DND-41 (cell line): ENCODE data around the gene TTN.
"Not testable (repeated sequence)": the region's sequence is repeated elsewhere in the genome, so short reads cannot be mapped to it uniquely, and the experiment has no call there.

Experiments
- ATAC-seq: fragments of 200-7000 bp; cut with Tn5 transposase; 3 replicates; pipeline ENCODE4 v1.9.1; 2021; ENCODE audit warnings: low read depth; ENCODE audit not compliant: insufficient read depth
- DNase-seq: peaks from one replicate; pipeline ENCODE4 v3.0.0-alpha.2; 2020
- H2AFZ ChIP-seq: 2 replicates; pipeline ENCODE4 v1.6.0; 2012; ENCODE audit warnings: low read depth, low read length
- H3K27ac ChIP-seq: 2 replicates; pipeline ENCODE4 v1.5.1; 2012; ENCODE audit warnings: low read length, inconsistent platforms
- H3K27me3 ChIP-seq: fragments of 200-600 bp; sonication (generic); 2 replicates; pipeline ENCODE4 v1.6.0; 2012; ENCODE audit warnings: low read length, mild to moderate bottlenecking, inconsistent platforms; ENCODE audit not compliant: insufficient read depth, poor library complexity
- H3K36me3 ChIP-seq: 2 replicates; pipeline ENCODE4 v1.5.1; 2012; ENCODE audit warnings: low read length, inconsistent platforms; ENCODE audit not compliant: insufficient read depth
- H3K4me1 ChIP-seq: 2 replicates; pipeline ENCODE4 v1.5.1; 2012; ENCODE audit warnings: mild to moderate bottlenecking, low read length; ENCODE audit not compliant: insufficient read depth
- H3K4me2 ChIP-seq: 2 replicates; pipeline ENCODE4 v1.6.0; 2012; ENCODE audit warnings: mild to moderate bottlenecking, moderate library complexity, low read length, inconsistent platforms; ENCODE audit not compliant: insufficient read depth
- H3K4me3 ChIP-seq, 2 experiments: fragments of 200-600 bp in 1 of 2; shearing (Covaris generic) in 1 of 2; 2 replicates each; pipeline ENCODE4 v1.5.1; 2012 to 2016; ENCODE audit warnings: inconsistent platforms in 2 of 2, low read length in 2 of 2, mild to moderate bottlenecking in 2 of 2, low read depth in 1 of 2, moderate library complexity in 1 of 2
- H3K79me2 ChIP-seq: 2 replicates; pipeline ENCODE4 v1.6.0; 2012; ENCODE audit warnings: low read length, inconsistent platforms; ENCODE audit not compliant: insufficient read depth
- H3K9ac ChIP-seq: 2 replicates; pipeline ENCODE4 v1.6.0; 2012; ENCODE audit warnings: low read depth, mild to moderate bottlenecking, inconsistent platforms, low read length, moderate library complexity
- H3K9me3 ChIP-seq: 2 replicates; pipeline ENCODE4 v1.5.1; 2012; ENCODE audit warnings: low read length, moderate library complexity, mild to moderate bottlenecking, inconsistent platforms; ENCODE audit not compliant: insufficient read depth, severe bottlenecking
- H4K20me1 ChIP-seq: 2 replicates; pipeline ENCODE4 v1.6.0; 2012; ENCODE audit warnings: low read length; ENCODE audit not compliant: insufficient read depth
- CTCF ChIP-seq: IDR thresholded peaks from 2 replicates; pipeline ENCODE4 v1.5.1; 2012; ENCODE audit warnings: borderline replicate concordance, low read length, moderate library complexity, mild to moderate bottlenecking; ENCODE audit not compliant: poor library complexity, severe bottlenecking; ENCODE audit errors: extremely low read depth
- EZH2 ChIP-seq: IDR thresholded peaks from 3 replicates; pipeline ENCODE4 v1.6.1; 2012; ENCODE audit warnings: borderline replicate concordance, low read depth, mild to moderate bottlenecking, moderate library complexity, low read length, inconsistent platforms; ENCODE audit not compliant: severe bottlenecking

The TTN gene

GRCh38 chr2:178676046-178676445 lies 131.2 kb downstream of the TTN start:
- no peaks in the 10 kb centered on the region for H3K36me3 ChIP-seq
- no peak overlapping the region for H2AFZ ChIP-seq
- DNase-seq (no peak), ATAC-seq (no peak)
- H3K4me2 ChIP-seq = no peak overlapping the region
- no peaks in the 10 kb centered on the region for H4K20me1 ChIP-seq
- TF ChIP-seq EZH2 = no peak
- no peak for TF ChIP-seq CTCF
- no peaks in the 10 kb centered on the region for H3K4me1 ChIP-seq
- H3K9ac ChIP-seq = no peak overlapping the region
- no peaks in the 10 kb centered on the region for H3K27me3 ChIP-seq
- H3K4me3 ChIP-seq = no peak overlapping the region
- no peaks in the 10 kb centered on the region for H3K79me2 ChIP-seq
- H3K9me3 ChIP-seq = no peaks in the 10 kb centered on the region
- no peak overlapping the region for H3K27ac ChIP-seq

- H3K27me3 ChIP-seq = no peaks in the 10 kb centered on the region
- H3K36me3 ChIP-seq = no peaks in the 10 kb centered on the region
- no peaks in the 10 kb centered on the region for H4K20me1 ChIP-seq
- no peaks in the 10 kb centered on the region for H3K9me3 ChIP-seq
- no peaks in the 10 kb centered on the region for H3K4me1 ChIP-seq
- no peak overlapping the region for H2AFZ ChIP-seq
- H3K9ac ChIP-seq = no peak overlapping the region
- H3K79me2 ChIP-seq = no peaks in the 10 kb centered on the region
- no peak overlapping the region for H3K4me2 ChIP-seq
- no peak for ATAC-seq
- H3K27ac ChIP-seq = no peak overlapping the region
- DNase-seq = no peak
- H3K4me3 ChIP-seq = no peak overlapping the region
- no peak for TF ChIP-seq EZH2
- peak; percentile 12 for TF ChIP-seq CTCF
Measured at GRCh38 chr2:178674122-178674521, 133.1 kb downstream of the TTN start.

- H3K9ac ChIP-seq = no peak overlapping the region
- H3K27me3 ChIP-seq = peaks cover 4% of the 10 kb centered on the region
- H3K36me3 ChIP-seq = no peaks in the 10 kb centered on the region
- H3K4me3 ChIP-seq = no peak overlapping the region
- DNase-seq = no peak
- no peaks in the 10 kb centered on the region for H3K4me1 ChIP-seq
- H3K79me2 ChIP-seq = no peaks in the 10 kb centered on the region
- H3K9me3 ChIP-seq = no peaks in the 10 kb centered on the region
- TF ChIP-seq EZH2 (no peak), CTCF (no peak)
- no peak overlapping the region for H2AFZ ChIP-seq
- H3K27ac ChIP-seq = no peak overlapping the region
- ATAC-seq = no peak
- no peak overlapping the region for H3K4me2 ChIP-seq
- no peaks in the 10 kb centered on the region for H4K20me1 ChIP-seq
Measured at GRCh38 chr2:178666458-178666857, 140.8 kb downstream of the TTN start.

GRCh38 chr2:178658480-178658879 lies 148.7 kb downstream of the TTN start:
- ATAC-seq, H3K4me3 ChIP-seq, H3K79me2 ChIP-seq, H3K36me3 ChIP-seq, H3K9ac ChIP-seq, H3K9me3 ChIP-seq, H3K27ac ChIP-seq, H3K4me1 ChIP-seq, H4K20me1 ChIP-seq, DNase-seq, H3K4me2 ChIP-seq, H3K27me3 ChIP-seq, H2AFZ ChIP-seq: not testable (repeated sequence)
